ENCODE measurements around the gene FLNB.

FLNB gene

GRCh38 chr3:58059349-58060321 is 51.4 kb downstream of the FLNB start:
- no peak overlapping the region for H3K4me3 Mint-ChIP-seq
- no peaks in the 10 kb centered on the region for H3K36me3 Mint-ChIP-seq (ENCODE audit: low read depth)
- peaks cover 14% of the 10 kb centered on the region for H3K4me1 Mint-ChIP-seq (ENCODE audit: low read depth)
- no peak for DNase-seq
- no peaks in the 10 kb centered on the region for H3K27me3 Mint-ChIP-seq
- no peaks in the 10 kb centered on the region for H3K9me3 Mint-ChIP-seq
- no peak overlapping the region for H3K27ac Mint-ChIP-seq

- Mint-ChIP-seq H3K27ac (no peak overlapping the region), H3K4me1 (ENCODE audit: low read depth) (peaks cover 22% of the 10 kb centered on the region), H3K9me3 (no peaks in the 10 kb centered on the region), H3K27me3 (no peaks in the 10 kb centered on the region), H3K4me3 (no peak overlapping the region), H3K36me3 (ENCODE audit: low read depth) (no peaks in the 10 kb centered on the region)
- no peak for DNase-seq
Observed at GRCh38 chr3:58062472-58062871, 54.2 kb downstream of the FLNB start.

GRCh38 chr3:58063022-58063815 is 55.0 kb downstream of the FLNB start:
- Mint-ChIP-seq H3K27ac (no peak overlapping the region), H3K4me3 (no peak overlapping the region), H3K9me3 (no peaks in the 10 kb centered on the region), H3K4me1 (ENCODE audit: low read depth) (peaks cover 22% of the 10 kb centered on the region), H3K27me3 (no peaks in the 10 kb centered on the region), H3K36me3 (ENCODE audit: low read depth) (no peaks in the 10 kb centered on the region)
- DNase-seq = peak; percentile 23

GRCh38 chr3:58064923-58065638 is 56.9 kb downstream of the FLNB start:
- H3K27ac Mint-ChIP-seq = no peak overlapping the region
- H3K4me3 Mint-ChIP-seq = no peak overlapping the region
- H3K4me1 Mint-ChIP-seq (ENCODE audit: low read depth) = peaks cover 22% of the 10 kb centered on the region
- H3K36me3 Mint-ChIP-seq (ENCODE audit: low read depth) = no peaks in the 10 kb centered on the region
- H3K27me3 Mint-ChIP-seq = no peaks in the 10 kb centered on the region
- H3K9me3 Mint-ChIP-seq = no peaks in the 10 kb centered on the region
- no peak for DNase-seq

GRCh38 chr3:58065700-58066167 is 57.5 kb downstream of the FLNB start:
- Mint-ChIP-seq H3K27ac (no peak overlapping the region), H3K36me3 (ENCODE audit: low read depth) (no peaks in the 10 kb centered on the region), H3K4me3 (no peak overlapping the region), H3K4me1 (ENCODE audit: low read depth) (peaks cover 22% of the 10 kb centered on the region), H3K27me3 (no peaks in the 10 kb centered on the region), H3K9me3 (no peaks in the 10 kb centered on the region)
- no peak for DNase-seq

GRCh38 chr3:58066842-58067241 is 58.6 kb downstream of the FLNB start:
- no peak overlapping the region for H3K27ac Mint-ChIP-seq
- no peaks in the 10 kb centered on the region for H3K36me3 Mint-ChIP-seq (ENCODE audit: low read depth)
- no peaks in the 10 kb centered on the region for H3K27me3 Mint-ChIP-seq
- no peak overlapping the region for H3K4me3 Mint-ChIP-seq
- H3K4me1 Mint-ChIP-seq (ENCODE audit: low read depth) = peaks cover 22% of the 10 kb centered on the region
- no peak for DNase-seq
- no peaks in the 10 kb centered on the region for H3K9me3 Mint-ChIP-seq

GRCh38 chr3:58068122-58068809 is 60.0 kb downstream of the FLNB start:
- no peak overlapping the region for H3K4me3 Mint-ChIP-seq

GRCh38 chr3:58071480-58071971 is 63.3 kb downstream of the FLNB start:
- Mint-ChIP-seq H3K9me3 (no peaks in the 10 kb centered on the region), H3K36me3 (ENCODE audit: low read depth) (peaks cover 1% of the 10 kb centered on the region), H3K4me3 (no peak overlapping the region), H3K27ac (no peak overlapping the region), H3K4me1 (ENCODE audit: low read depth) (peaks cover 35% of the 10 kb centered on the region), H3K27me3 (no peaks in the 10 kb centered on the region)
- DNase-seq = no peak

More at GRCh38 chr3:58068122-58068809, 60.0 kb downstream of the FLNB start:
- H3K4me1 Mint-ChIP-seq (ENCODE audit: low read depth) = peaks cover 19% of the 10 kb centered on the region
- H3K27ac Mint-ChIP-seq = no peak overlapping the region
- H3K9me3 Mint-ChIP-seq = no peaks in the 10 kb centered on the region
- H3K27me3 Mint-ChIP-seq = no peaks in the 10 kb centered on the region
- no peak for DNase-seq
- no peaks in the 10 kb centered on the region for H3K36me3 Mint-ChIP-seq (ENCODE audit: low read depth)

- Mint-ChIP-seq H3K27ac (no peak overlapping the region), H3K36me3 (ENCODE audit: low read depth) (peaks cover 5% of the 10 kb centered on the region), H3K4me1 (ENCODE audit: low read depth) (peaks cover 35% of the 10 kb centered on the region), H3K27me3 (no peaks in the 10 kb centered on the region), H3K9me3 (no peaks in the 10 kb centered on the region), H3K4me3 (no peak overlapping the region)
- no peak for DNase-seq
Observed at GRCh38 chr3:58072052-58072762, 64.0 kb downstream of the FLNB start.

GRCh38 chr3:58072763-58073130 is 64.5 kb downstream of the FLNB start:
- no peak overlapping the region for H3K4me3 Mint-ChIP-seq
- H3K36me3 Mint-ChIP-seq (ENCODE audit: low read depth) = peaks cover 11% of the 10 kb centered on the region
- H3K27ac Mint-ChIP-seq = no peak overlapping the region
- no peaks in the 10 kb centered on the region for H3K9me3 Mint-ChIP-seq
- H3K4me1 Mint-ChIP-seq (ENCODE audit: low read depth) = peaks cover 38% of the 10 kb centered on the region
- no peaks in the 10 kb centered on the region for H3K27me3 Mint-ChIP-seq
- no peak for DNase-seq

GRCh38 chr3:58073301-58074108 is 65.3 kb downstream of the FLNB start:
- Mint-ChIP-seq H3K27me3 (no peaks in the 10 kb centered on the region), H3K4me3 (no peak overlapping the region), H3K36me3 (ENCODE audit: low read depth) (peaks cover 18% of the 10 kb centered on the region), H3K9me3 (no peaks in the 10 kb centered on the region), H3K27ac (no peak overlapping the region), H3K4me1 (ENCODE audit: low read depth) (peaks cover 46% of the 10 kb centered on the region)
- no peak for DNase-seq

GRCh38 chr3:58074116-58074715 is 66.0 kb downstream of the FLNB start:
- Mint-ChIP-seq H3K36me3 (ENCODE audit: low read depth) (peaks cover 22% of the 10 kb centered on the region), H3K9me3 (no peaks in the 10 kb centered on the region), H3K27me3 (no peaks in the 10 kb centered on the region), H3K4me3 (no peak overlapping the region), H3K4me1 (ENCODE audit: low read depth) (peaks cover 49% of the 10 kb centered on the region), H3K27ac (no peak overlapping the region)
- DNase-seq = no peak
